GM23248 (cell line): ENCODE results near the gene ASB5. TPM values are rescaled to one million over a fixed set of nuclear protein-coding genes. Genes with fewer than 3 reads are reported as not detected.

Experiments used
- DNase-seq: peaks from one replicate; pipeline ENCODE4 v3.0.0-alpha.2; 2015
- H2AFZ ChIP-seq: fragments of 200-600 bp; sonication (generic); 2 replicates; pipeline ENCODE4 v1.6.1; 2016; ENCODE audit warnings: antibody characterized with exemption
- H3F3A ChIP-seq: fragments of 200-600 bp; sonication (generic); 2 replicates; pipeline ENCODE4 v1.6.1; 2016; ENCODE audit warnings: mild to moderate bottlenecking, antibody characterized with exemption, mixed run types; ENCODE audit not compliant: insufficient read depth
- H3K27ac ChIP-seq: fragments of 200-600 bp; sonication (generic); 2 replicates; pipeline ENCODE4 v1.5.1; 2016; ENCODE audit warnings: mild to moderate bottlenecking
- H3K27me3 ChIP-seq: fragments of 200-600 bp; sonication (generic); replicated peaks from 2 replicates; pipeline ENCODE4 v1.6.1; 2016; ENCODE audit warnings: mild to moderate bottlenecking; ENCODE audit not compliant: insufficient read depth
- H3K36me3 ChIP-seq: fragments of 200-600 bp; sonication (generic); 2 replicates; pipeline ENCODE4 v1.6.1; 2016; ENCODE audit warnings: low read depth, mild to moderate bottlenecking
- H3K4me1 ChIP-seq: fragments of 200-600 bp; sonication (generic); 2 replicates; pipeline ENCODE4 v1.6.1; 2016; ENCODE audit warnings: mild to moderate bottlenecking; ENCODE audit not compliant: insufficient read depth
- H3K4me2 ChIP-seq: fragments of 200-600 bp; sonication (generic); one replicate; pipeline ENCODE4 v1.6.1; 2016; ENCODE audit warnings: mild to moderate bottlenecking; ENCODE audit not compliant: unreplicated experiment
- H3K4me3 ChIP-seq: fragments of 200-600 bp; sonication (generic); 2 replicates; pipeline ENCODE4 v1.5.1; 2016; ENCODE audit warnings: mild to moderate bottlenecking
- H3K79me2 ChIP-seq: fragments of 200-600 bp; sonication (generic); 2 replicates; pipeline ENCODE4 v1.6.1; 2016; ENCODE audit warnings: mild to moderate bottlenecking; ENCODE audit not compliant: insufficient read depth
- H3K9ac ChIP-seq: fragments of 200-600 bp; sonication (generic); 2 replicates; pipeline ENCODE4 v1.6.1; 2016; ENCODE audit warnings: mild to moderate bottlenecking
- H3K9me2 ChIP-seq: fragments of 200-600 bp; sonication (generic); 2 replicates; pipeline ENCODE4 v1.6.1; 2016; ENCODE audit warnings: mixed run types, mild to moderate bottlenecking, moderate library complexity; ENCODE audit not compliant: insufficient read depth
- H3K9me3 ChIP-seq: fragments of 200-600 bp; sonication (generic); one replicate; pipeline ENCODE4 v1.6.1; 2017; ENCODE audit warnings: low read depth
- H4K20me1 ChIP-seq: fragments of 200-600 bp; sonication (generic); 2 replicates; pipeline ENCODE4 v1.6.0; 2016; ENCODE audit not compliant: insufficient read depth
- EZH2 ChIP-seq: fragments of 200-600 bp; sonication (generic); IDR thresholded peaks from 2 replicates; pipeline ENCODE4 v1.6.1; 2018; ENCODE audit warnings: antibody characterized with exemption, mild to moderate bottlenecking; ENCODE audit not compliant: insufficient read depth, poor library complexity, severe bottlenecking
- EZH2phosphoT487 ChIP-seq: fragments of 200-600 bp; sonication (generic); IDR thresholded peaks from 2 replicates; pipeline ENCODE4 v1.6.1; 2018; ENCODE audit warnings: antibody characterized with exemption, moderate library complexity, mild to moderate bottlenecking, low read depth; ENCODE audit not compliant: insufficient read depth
- WGBS, 2 experiments: methylation state at CpG; one replicate each; pipeline ENCODE4 v1.1.6; 2015 to 2017; ENCODE audit warnings: low lambda C conversion rate in 2 of 2, low coverage in 1 of 2; ENCODE audit errors: missing lambda C conversion rate in 2 of 2; 5-methylcytosine and 5-hydroxymethylcytosine counted together
- in situ Hi-C: fragments of 300-500 bp; cut with MboI; formaldehyde crosslinking; loops from 2 replicates; pipeline ENCODE4 v1.15.0; 2020
- polyA plus RNA-seq: library from polyadenylated mRNA; unstranded; fragments of >200 nt; fragmentation: Nextera tagmentation; extraction: Ambion mirVana; gene quantifications from 2 replicates; pipeline ENCODE4 v1.2.1, GENCODE V29; 2016
- total RNA-seq: library from RNA; depleted of rRNA; stranded (reverse); fragments of >200 nt; shearing (Covaris generic); gene quantifications from 2 replicates; pipeline ENCODE4 v1.2.3, GENCODE V29; 2014

Gene ASB5
- total and polyA plus RNA-seq, 2 experiments from 2014 or later = not detected

GRCh38 chr4:176293660-176294059, 24.6 kb upstream of the ASB5 start:
- Histone ChIP-seq H3K9ac (no peak overlapping the region), H3K4me1 (no peaks in the 10 kb centered on the region), H3K27ac (no peak overlapping the region), H3K4me2 (no peak overlapping the region), H3K79me2 (no peaks in the 10 kb centered on the region), H3K27me3 (no peaks in the 10 kb centered on the region), H3K4me3 (no peak overlapping the region), H3K9me2 (no peaks in the 10 kb centered on the region), H3K9me3 (no peaks in the 10 kb centered on the region), H3F3A (no peaks in the 10 kb centered on the region), H4K20me1 (no peaks in the 10 kb centered on the region), H2AFZ (no peak overlapping the region), H3K36me3 (no peaks in the 10 kb centered on the region)
- in situ Hi-C loops = no loop called here
- no peak for TF ChIP-seq EZH2
- TF ChIP-seq EZH2phosphoT487 = no peak
- WGBS, 2 experiments = 67 to 80% methylated on average over 1 of the region's 1 CpG
- DNase-seq = no peak

GRCh38 chr4:176292920-176293319, 23.9 kb upstream of the ASB5 start:
- Histone ChIP-seq H3K27ac (no peak overlapping the region), H2AFZ (no peak overlapping the region), H3K4me2 (no peak overlapping the region), H3K9me2 (no peaks in the 10 kb centered on the region), H3K79me2 (no peaks in the 10 kb centered on the region), H3K36me3 (no peaks in the 10 kb centered on the region), H3F3A (no peaks in the 10 kb centered on the region), H3K4me1 (no peaks in the 10 kb centered on the region), H3K9ac (no peak overlapping the region), H4K20me1 (no peaks in the 10 kb centered on the region), H3K4me3 (no peak overlapping the region), H3K27me3 (no peaks in the 10 kb centered on the region), H3K9me3 (no peaks in the 10 kb centered on the region)
- 86 to 87% methylated on average over 1 of the region's 1 CpG for WGBS, 2 experiments
- no peak for DNase-seq
- TF ChIP-seq EZH2phosphoT487 = no peak
- TF ChIP-seq EZH2 = no peak
- in situ Hi-C loops = no loop called here

GRCh38 chr4:176291748-176292147, 22.7 kb upstream of the ASB5 start:
- Histone ChIP-seq H4K20me1 (no peaks in the 10 kb centered on the region), H3K79me2 (no peaks in the 10 kb centered on the region), H3K4me1 (no peaks in the 10 kb centered on the region), H3K9ac (no peak overlapping the region), H3K36me3 (no peaks in the 10 kb centered on the region), H3K27ac (no peak overlapping the region), H3K9me2 (no peaks in the 10 kb centered on the region), H3K4me3 (no peak overlapping the region), H3K9me3 (no peaks in the 10 kb centered on the region), H3K27me3 (no peaks in the 10 kb centered on the region), H2AFZ (no peak overlapping the region), H3F3A (no peaks in the 10 kb centered on the region), H3K4me2 (no peak overlapping the region)
- TF ChIP-seq EZH2 (no peak), EZH2phosphoT487 (no peak)
- 93 to 96% methylated on average over 3 of the region's 3 CpGs for WGBS, 2 experiments
- in situ Hi-C loops = no loop called here
- DNase-seq = no peak

GRCh38 chr4:176290520-176290919, 21.5 kb upstream of the ASB5 start:
- no peaks in the 10 kb centered on the region for H3K4me1 ChIP-seq
- H3K79me2 ChIP-seq = no peaks in the 10 kb centered on the region
- H3K27ac ChIP-seq = no peak overlapping the region
- no peaks in the 10 kb centered on the region for H3K36me3 ChIP-seq
- no peaks in the 10 kb centered on the region for H3K27me3 ChIP-seq
- no peak overlapping the region for H3K9ac ChIP-seq
- in situ Hi-C loops = no loop called here
- H3K9me3 ChIP-seq = no peaks in the 10 kb centered on the region
- no peaks in the 10 kb centered on the region for H4K20me1 ChIP-seq
- TF ChIP-seq EZH2 (no peak), EZH2phosphoT487 (no peak)
- DNase-seq = no peak
- H3K4me2 ChIP-seq = no peak overlapping the region
- no peak overlapping the region for H2AFZ ChIP-seq
- no peak overlapping the region for H3K4me3 ChIP-seq
- H3F3A ChIP-seq = no peaks in the 10 kb centered on the region
- 81 to 83% methylated on average over 3 of the region's 3 CpGs for WGBS, 2 experiments
- H3K9me2 ChIP-seq = no peaks in the 10 kb centered on the region

GRCh38 chr4:176289561-176289960, 20.5 kb upstream of the ASB5 start:
- Histone ChIP-seq H3K27ac (no peak overlapping the region), H3K9me3 (no peaks in the 10 kb centered on the region), H4K20me1 (no peaks in the 10 kb centered on the region), H3F3A (no peaks in the 10 kb centered on the region), H3K4me3 (no peak overlapping the region), H2AFZ (no peak overlapping the region), H3K9me2 (no peaks in the 10 kb centered on the region), H3K9ac (no peak overlapping the region), H3K4me2 (no peak overlapping the region), H3K4me1 (no peaks in the 10 kb centered on the region), H3K36me3 (no peaks in the 10 kb centered on the region), H3K79me2 (no peaks in the 10 kb centered on the region), H3K27me3 (no peaks in the 10 kb centered on the region)
- in situ Hi-C loops = no loop called here
- DNase-seq = no peak
- TF ChIP-seq EZH2 = no peak
- no peak for TF ChIP-seq EZH2phosphoT487
- 78 to 81% methylated on average over 6 of the region's 6 CpGs for WGBS, 2 experiments
